GM21619 (cell line): Measurements from ENCODE around the gene HAP1.
"Not testable (repeated sequence)": the region's sequence is repeated elsewhere in the genome, so short reads cannot be mapped to it uniquely, and the experiment has no call there.

ENCODE experiments used
- ATAC-seq: cut with Tn5 transposase; IDR thresholded peaks from one replicate; pipeline ENCODE4 v1.9.1; 2021; ENCODE audit not compliant: unreplicated experiment

Gene HAP1

GRCh38 chr17:41691031-41691777 is 43.2 kb downstream of the HAP1 start:
- no peak for ATAC-seq

- ATAC-seq, result no peak
Observed at GRCh38 chr17:41690497-41690896, 43.9 kb downstream of the HAP1 start.

- ATAC-seq, result no peak
Observed at GRCh38 chr17:41689497-41690299, 44.7 kb downstream of the HAP1 start.

- ATAC-seq, result peak; percentile 64
Observed at GRCh38 chr17:41688641-41689496, 45.6 kb downstream of the HAP1 start, which contains the start of gene EIF1. Gene EIF1 (plus strand): TSS chr17:41688885. CDS start chr17:41689039, 154 bp downstream.

- peak; percentile 11 for ATAC-seq
Observed at GRCh38 chr17:41687828-41688640, 46.4 kb downstream of the HAP1 start.

- ATAC-seq, result no peak
Observed at GRCh38 chr17:41686281-41686680, 48.2 kb downstream of the HAP1 start.

GRCh38 chr17:41685753-41686152 is 48.7 kb downstream of the HAP1 start:
- not testable (repeated sequence) for ATAC-seq

- no peak for ATAC-seq
Observed at GRCh38 chr17:41684035-41684434, 50.4 kb downstream of the HAP1 start.

GRCh38 chr17:41683441-41684007 is 50.9 kb downstream of the HAP1 start:
- no peak for ATAC-seq

- no peak for ATAC-seq
Observed at GRCh38 chr17:41682631-41683030, 51.8 kb downstream of the HAP1 start.

- no peak for ATAC-seq
Observed at GRCh38 chr17:41681776-41682175, 52.7 kb downstream of the HAP1 start.

GRCh38 chr17:41680426-41681040 is 53.9 kb downstream of the HAP1 start:
- ATAC-seq, result no peak

- ATAC-seq, result no peak
Observed at GRCh38 chr17:41679740-41680425, 54.6 kb downstream of the HAP1 start.

GRCh38 chr17:41678907-41679739 is 55.3 kb downstream of the HAP1 start:
- peak; percentile 74 for ATAC-seq

- ATAC-seq, result peak; percentile 4
Observed at GRCh38 chr17:41678411-41678906, 56.0 kb downstream of the HAP1 start.

GRCh38 chr17:41676058-41676419 is 58.4 kb downstream of the HAP1 start:
- ATAC-seq, result no peak

- ATAC-seq, result not testable (repeated sequence)
Observed at GRCh38 chr17:41675157-41676057, 59.0 kb downstream of the HAP1 start.
